B cell (primary cell): Measurements from ENCODE around the gene BATF3. TPM values are rescaled to one million over a fixed set of nuclear protein-coding genes. Genes with fewer than 3 reads are reported as not detected.

Source experiments
- ATAC-seq: fragments of 200-7000 bp; cut with Tn5 transposase; one replicate; pipeline ENCODE4 v1.10.0; 2021; ENCODE audit warnings: low read depth, mild to moderate bottlenecking, moderate number of reproducible peaks, moderate library complexity
- CTCF ChIA-PET: fragments of 350-600 bp; sonication (Branson Sonifier 250); formaldehyde crosslinking; loops from one replicate; lab custom pipeline; 2021; ENCODE audit warnings: antibody characterized with exemption, inconsistent platforms; lab: Charles Lee
- POLR2A ChIA-PET: fragments of 350-600 bp; sonication (Branson Sonifier 250); formaldehyde crosslinking; loops from one replicate; lab custom pipeline; 2021; ENCODE audit warnings: antibody characterized with exemption; lab: Charles Lee
- DNase-seq: peaks from one replicate; pipeline ENCODE4 v3.0.0; 2013
- H2AFZ ChIP-seq: 2 replicates; pipeline ENCODE4 v1.6.1; 2012; ENCODE audit warnings: mild to moderate bottlenecking, low read depth, low read length; ENCODE audit not compliant: insufficient read depth, poor library complexity, severe bottlenecking
- H3K27ac ChIP-seq, 2 donors: 1 replicate in 1 of 2; 2 replicates in 1 of 2; pipeline ENCODE4 v1.5.1; 2012 to 2013; ENCODE audit warnings: low read length in 2 of 2, mild to moderate bottlenecking in 2 of 2, moderate library complexity in 1 of 2
- H3K27me3 ChIP-seq, 4 experiments: fragments of 200-600 bp in 1 of 4; sonication (generic) in 1 of 4; replicated peaks in 1 of 4; 1 replicate in 2 of 4; 2 replicates in 2 of 4; pipeline versions ENCODE4 v1.6.1 to v1.7.0; 2013 to 2016; ENCODE audit warnings: low read length in 3 of 4, mild to moderate bottlenecking in 2 of 4, mixed read lengths in 1 of 4, moderate library complexity in 1 of 4; ENCODE audit not compliant: insufficient read depth in 4 of 4, control insufficient read depth in 3 of 4; ENCODE audit errors: control extremely low read depth in 1 of 4
- H3K36me3 ChIP-seq, 2 experiments: replicated peaks in 1 of 2; 1 replicate in 1 of 2; 2 replicates in 1 of 2; pipeline versions ENCODE4 v1.6.1 to v1.7.1; 2013; ENCODE audit warnings: low read length in 1 of 2; ENCODE audit not compliant: insufficient read depth in 2 of 2, control insufficient read depth in 1 of 2; ENCODE audit errors: control extremely low read depth in 1 of 2, extremely low read depth in 1 of 2
- H3K4me1 ChIP-seq, 2 donors: fragments of 200-600 bp in 1 of 2; sonication (generic) in 1 of 2; 1 replicate in 1 of 2; 2 replicates in 1 of 2; pipeline versions ENCODE4 v1.5.1 to v1.6.1; 2013 to 2017; ENCODE audit warnings: low read length in 2 of 2; ENCODE audit not compliant: control insufficient read depth in 2 of 2, insufficient read depth in 2 of 2
- H3K4me2 ChIP-seq: replicated peaks from 2 replicates; pipeline ENCODE3; 2012; ENCODE audit warnings: mild to moderate bottlenecking, low read depth, low read length; ENCODE audit not compliant: poor library complexity, severe bottlenecking
- H3K4me3 ChIP-seq, 5 experiments: fragments of 200-600 bp in 1 of 5; sonication (generic) in 1 of 5; 1 replicate in 3 of 5; 2 replicates in 2 of 5; pipeline versions ENCODE4 v1.5.1 to v1.7.0; 2011 to 2016; ENCODE audit warnings: low read length in 4 of 5, mild to moderate bottlenecking in 4 of 5, low read depth in 2 of 5, control low read depth in 1 of 5, moderate library complexity in 1 of 5; ENCODE audit not compliant: insufficient read depth in 1 of 5; ENCODE audit errors: control extremely low read depth in 1 of 5, extremely low read depth in 1 of 5
- H3K79me2 ChIP-seq: fragments of 200-600 bp; sonication (generic); one replicate; pipeline ENCODE4 v1.6.0; 2016; ENCODE audit warnings: low read length; ENCODE audit not compliant: control insufficient read depth, insufficient read depth
- H3K9ac ChIP-seq: fragments of 200-600 bp; sonication (generic); 2 replicates; pipeline ENCODE4 v1.6.1; 2017; ENCODE audit warnings: mild to moderate bottlenecking, low read length, moderate library complexity
- H3K9me3 ChIP-seq, 3 donors: one replicate each; pipeline versions ENCODE4 v1.6.1 to v1.7.1; 2013; ENCODE audit warnings: low read length in 2 of 3; ENCODE audit not compliant: control insufficient read depth in 2 of 3, insufficient read depth in 1 of 3; ENCODE audit errors: control extremely low read depth in 1 of 3
- H4K20me1 ChIP-seq: 2 replicates; pipeline ENCODE4 v1.6.0; 2012; ENCODE audit warnings: mild to moderate bottlenecking, low read length; ENCODE audit not compliant: insufficient read depth, control insufficient read depth, poor library complexity, severe bottlenecking
- H3K27ac Mint-ChIP-seq: one replicate; pipeline ENCODE4 v1.8.0; 2021; ENCODE audit warnings: mixed read lengths
- H3K27me3 Mint-ChIP-seq: one replicate; pipeline ENCODE4 v1.8.0; 2021; ENCODE audit warnings: mixed read lengths
- H3K4me1 Mint-ChIP-seq: one replicate; pipeline ENCODE4 v1.8.0; 2021; ENCODE audit warnings: mixed read lengths
- H3K4me3 Mint-ChIP-seq: one replicate; pipeline ENCODE4 v1.8.0; 2021; ENCODE audit warnings: mixed read lengths
- H3K9me3 Mint-ChIP-seq: one replicate; pipeline ENCODE4 v1.8.0; 2022; ENCODE audit warnings: mixed read lengths; ENCODE audit not compliant: insufficient read depth
- EZH2 ChIP-seq: IDR thresholded peaks from 2 replicates; pipeline ENCODE4 v1.6.1; 2012; ENCODE audit warnings: borderline replicate concordance, low read depth, mild to moderate bottlenecking, moderate library complexity, low read length; ENCODE audit not compliant: insufficient read depth, poor library complexity, severe bottlenecking
- WGBS: methylation state at CpG from one replicate; pipeline ENCODE4 v1.1.5; 2013; ENCODE audit warnings: missing lambda C conversion rate; ENCODE audit not compliant: insufficient coverage; 5-methylcytosine and 5-hydroxymethylcytosine counted together
- intact Hi-C: fragments of 100-400 bp; cut with micrococcal nuclease; formaldehyde crosslinking; loops from one replicate; pipeline ENCODE4 v1.10.0; 2022
- polyA plus RNA-seq: library from polyadenylated mRNA; depleted of rRNA; stranded (reverse); fragments of >200 nt; gene quantifications from 2 replicates; pipeline ENCODE4 v1.2.3, GENCODE V29; 2012
- total RNA-seq, 2 donors: library from RNA; stranded (reverse); fragments of 120-200 nt in 1 of 2; gene quantifications; 1 replicate in 1 of 2; 2 replicates in 1 of 2; pipeline versions ENCODE4 v1.2.3 to v1.2.4, GENCODE V29; 2013 to 2022
- TF ChIP-seq, protein P1 (sequence below): fragments of 200-600 bp; IDR thresholded peaks from one replicate; pipeline ENCODE4 v1.8.0; 2022; ENCODE audit warnings: antibody characterized with exemption, mild to moderate bottlenecking

The BATF3 gene
- total and polyA plus RNA-seq, 2 donors (not counting 1 experiment from before 2014, with no cell fraction given) = 0.36 to 1.9 TPM

GRCh38 chr1:212678456-212679410, 20.9 kb downstream of the BATF3 start:
- ChIA-PET CTCF (interaction anchor here (0.7 to 2.0 kb wide), 5 partner anchors 11 to 214 kb away, joined by 3 to 8 read pairs (median 3); no protein-coding TSS in a partner anchor), POLR2A (no interaction called here)
- H3K9ac ChIP-seq = no peak overlapping the region
- H3K27me3 Mint-ChIP-seq = no peaks in the 10 kb centered on the region
- intact Hi-C loops = no loop called here
- no peaks in the 10 kb centered on the region for H3K79me2 ChIP-seq
- no peaks in the 10 kb centered on the region for H4K20me1 ChIP-seq
- peak overlapping the region; percentile 20 for H3K27ac Mint-ChIP-seq
- H3K4me3 ChIP-seq = no peak overlapping the region
- peaks cover 18 to 28% of the 10 kb centered on the region in 2 donors for H3K4me1 ChIP-seq
- DNase-seq (no peak), ATAC-seq (no peak)
- no peak overlapping the region for H3K4me2 ChIP-seq
- no peak for TF ChIP-seq EZH2
- TF ChIP-seq, protein P1, sequence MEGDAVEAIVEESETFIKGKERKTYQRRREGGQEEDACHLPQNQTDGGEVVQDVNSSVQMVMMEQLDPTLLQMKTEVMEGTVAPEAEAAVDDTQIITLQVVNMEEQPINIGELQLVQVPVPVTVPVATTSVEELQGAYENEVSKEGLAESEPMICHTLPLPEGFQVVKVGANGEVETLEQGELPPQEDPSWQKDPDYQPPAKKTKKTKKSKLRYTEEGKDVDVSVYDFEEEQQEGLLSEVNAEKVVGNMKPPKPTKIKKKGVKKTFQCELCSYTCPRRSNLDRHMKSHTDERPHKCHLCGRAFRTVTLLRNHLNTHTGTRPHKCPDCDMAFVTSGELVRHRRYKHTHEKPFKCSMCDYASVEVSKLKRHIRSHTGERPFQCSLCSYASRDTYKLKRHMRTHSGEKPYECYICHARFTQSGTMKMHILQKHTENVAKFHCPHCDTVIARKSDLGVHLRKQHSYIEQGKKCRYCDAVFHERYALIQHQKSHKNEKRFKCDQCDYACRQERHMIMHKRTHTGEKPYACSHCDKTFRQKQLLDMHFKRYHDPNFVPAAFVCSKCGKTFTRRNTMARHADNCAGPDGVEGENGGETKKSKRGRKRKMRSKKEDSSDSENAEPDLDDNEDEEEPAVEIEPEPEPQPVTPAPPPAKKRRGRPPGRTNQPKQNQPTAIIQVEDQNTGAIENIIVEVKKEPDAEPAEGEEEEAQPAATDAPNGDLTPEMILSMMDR = no peak
- no peak overlapping the region for H3K27ac ChIP-seq
- H2AFZ ChIP-seq = peak overlapping the region; percentile 9
- no peak overlapping the region for H3K4me3 Mint-ChIP-seq
- H3K9me3 Mint-ChIP-seq = no peaks in the 10 kb centered on the region
- H3K4me1 Mint-ChIP-seq = peaks cover 31% of the 10 kb centered on the region
- no peaks in the 10 kb centered on the region for H3K9me3 ChIP-seq
- no peaks in the 10 kb centered on the region for H3K36me3 ChIP-seq
- WGBS = 67% methylated on average over 9 of the region's 11 CpGs
- peaks cover 0 to 4% (median 0%) of the 10 kb centered on the region in 4 experiments for H3K27me3 ChIP-seq

DNA sequence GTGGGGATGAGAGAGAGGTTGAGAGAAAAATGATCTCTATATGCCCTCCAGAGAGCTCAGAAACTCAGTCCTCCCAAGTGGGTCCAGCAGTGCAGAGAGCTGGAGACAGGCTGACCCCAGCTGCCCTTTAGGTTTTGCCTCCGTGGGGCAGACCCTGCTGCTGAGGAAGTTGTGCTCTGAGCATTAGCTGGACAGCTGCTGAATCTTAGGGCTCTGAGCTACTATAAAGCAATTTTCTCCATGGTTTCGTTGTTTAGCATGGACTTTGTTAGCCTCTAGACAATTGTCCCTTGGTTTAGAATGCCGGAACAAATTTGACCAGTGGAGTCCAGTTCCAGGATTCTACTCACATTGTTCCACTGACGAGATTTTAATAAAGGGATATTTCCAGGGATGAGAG, 22.1 kb downstream of the BATF3 start:
- WGBS = 92% methylated on average over 4 of the region's 4 CpGs
- no peaks in the 10 kb centered on the region for H3K9me3 Mint-ChIP-seq
- CTCF ChIA-PET = interaction anchor here (0.6 to 2.0 kb wide), 3 partner anchors 11 to 222 kb away, joined by 3 to 8 read pairs (median 4); no protein-coding TSS in a partner anchor
- H3K27me3 Mint-ChIP-seq = no peaks in the 10 kb centered on the region
- peaks cover 6 to 16% of the 10 kb centered on the region in 2 donors for H3K4me1 ChIP-seq
- TF ChIP-seq, protein P1 = no peak
- TF ChIP-seq EZH2 = no peak
- H2AFZ ChIP-seq = no peak overlapping the region
- DNase-seq = no peak
- no peak overlapping the region for H3K27ac ChIP-seq
- no peak overlapping the region for H3K4me3 ChIP-seq
- intact Hi-C loops = no loop called here
- H3K36me3 ChIP-seq = no peaks in the 10 kb centered on the region
- no peak overlapping the region for H3K4me3 Mint-ChIP-seq
- POLR2A ChIA-PET = no interaction called here
- peaks cover 0 to 4% (median 0%) of the 10 kb centered on the region in 4 experiments for H3K27me3 ChIP-seq
- no peaks in the 10 kb centered on the region for H4K20me1 ChIP-seq
- H3K27ac Mint-ChIP-seq = no peak overlapping the region
- peaks cover 20% of the 10 kb centered on the region for H3K4me1 Mint-ChIP-seq
- H3K9ac ChIP-seq = no peak overlapping the region
- no peaks in the 10 kb centered on the region for H3K79me2 ChIP-seq
- no peak overlapping the region for H3K4me2 ChIP-seq
- no peaks in the 10 kb centered on the region for H3K9me3 ChIP-seq
- ATAC-seq = no peak
